ENCODE results near the gene SLC66A3.

Gene SLC66A3

GRCh38 chr2:11141319-11141718 lies 13.9 kb upstream of the SLC66A3 start:
- TF ChIP-seq CTCF (IDR thresholded peaks at IDR 0.05; ENCODE audit: low read depth, low read length, missing control alignments), result no peak
- H3K4me3 ChIP-seq (ENCODE audit: low read depth, low read length), result no peak overlapping the region
- H3K36me3 ChIP-seq (replicated peaks), result no peaks in the 10 kb centered on the region
- in situ Hi-C loops (cut with HindIII; ENCODE audit: low pct_ligation_motif_present, low sequenced_read_pairs), result loop anchor here (25.0 kb wide), 1 partner anchor 321 kb away; the partner anchor contains the start of gene E2F6
- DNase-seq, result no peak
- no peaks in the 10 kb centered on the region for H3K27me3 ChIP-seq (replicated peaks)
- no peak overlapping the region for H3K27ac ChIP-seq

DNA sequence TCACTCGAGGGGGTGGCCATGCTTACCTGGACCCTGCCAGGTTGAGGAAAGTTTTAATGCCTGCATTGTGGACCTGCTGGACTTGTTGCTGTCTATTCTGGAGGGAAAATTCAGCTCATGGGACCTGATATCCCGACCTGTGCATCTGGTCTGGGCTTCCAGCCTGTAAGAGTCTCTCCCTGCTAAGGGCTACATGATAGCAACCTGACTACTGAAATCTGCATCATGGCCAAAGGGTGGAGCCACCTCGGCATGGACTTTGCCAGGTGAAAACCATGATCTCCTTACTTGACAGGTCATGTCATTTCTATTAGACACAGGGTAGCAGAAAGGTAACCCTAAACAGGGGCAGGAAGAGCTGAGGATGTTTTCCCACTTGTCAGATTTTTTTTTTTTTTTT lies 12.9 kb upstream of the SLC66A3 start:
- Histone ChIP-seq H3K27me3 (replicated peaks) (no peaks in the 10 kb centered on the region), H3K4me3 (ENCODE audit: low read depth, low read length) (no peak overlapping the region), H3K36me3 (replicated peaks) (no peaks in the 10 kb centered on the region), H3K27ac (no peak overlapping the region)
- no peak for TF ChIP-seq CTCF (IDR thresholded peaks at IDR 0.05; ENCODE audit: low read depth, low read length, missing control alignments)
- in situ Hi-C loops (cut with HindIII; ENCODE audit: low pct_ligation_motif_present, low sequenced_read_pairs), result loop anchor here (25.0 kb wide), 1 partner anchor 320 kb away; the partner anchor contains the start of gene E2F6
- no peak for DNase-seq

- Histone ChIP-seq H3K27me3 (replicated peaks) (no peaks in the 10 kb centered on the region), H3K4me3 (ENCODE audit: low read depth, low read length) (no peak overlapping the region), H3K27ac (no peak overlapping the region), H3K36me3 (replicated peaks) (no peaks in the 10 kb centered on the region)
- TF ChIP-seq CTCF (IDR thresholded peaks at IDR 0.05; ENCODE audit: low read depth, low read length, missing control alignments), result no peak
- no peak for DNase-seq
- in situ Hi-C loops (cut with HindIII; ENCODE audit: low pct_ligation_motif_present, low sequenced_read_pairs), result loop anchor here (25.0 kb wide), 1 partner anchor 319 kb away; the partner anchor contains the start of gene E2F6
Observed at GRCh38 chr2:11142987-11143386, 12.3 kb upstream of the SLC66A3 start.

- in situ Hi-C loops (cut with HindIII; ENCODE audit: low pct_ligation_motif_present, low sequenced_read_pairs), result loop anchor here (25.0 kb wide), 1 partner anchor 318 kb away; the partner anchor contains the start of gene E2F6
Observed at GRCh38 chr2:11144077-11144737, 11.1 kb upstream of the SLC66A3 start.

DNA sequence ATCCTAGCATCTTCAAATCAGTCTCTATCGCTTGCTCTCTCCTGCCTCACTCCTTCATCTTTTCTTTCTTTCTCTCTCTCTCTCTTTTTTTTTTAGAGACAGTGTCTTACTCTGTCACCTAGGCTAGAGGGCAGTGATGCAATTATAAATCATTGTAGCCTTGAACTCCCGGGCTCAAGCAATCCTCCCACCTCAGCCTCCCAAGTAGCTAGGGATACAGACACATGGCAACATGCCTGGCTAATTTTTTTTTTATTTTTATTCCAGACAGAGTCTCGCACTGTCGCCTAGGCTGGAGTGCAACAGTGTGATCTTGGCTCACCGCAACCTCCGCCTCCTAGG lies 10.6 kb upstream of the SLC66A3 start:
- no peak for TF ChIP-seq CTCF (IDR thresholded peaks at IDR 0.05; ENCODE audit: low read depth, low read length, missing control alignments)
- H3K4me3 ChIP-seq (ENCODE audit: low read depth, low read length), result no peak overlapping the region
- H3K27ac ChIP-seq, result no peak overlapping the region
- H3K27me3 ChIP-seq (replicated peaks), result no peaks in the 10 kb centered on the region
- in situ Hi-C loops (cut with HindIII; ENCODE audit: low pct_ligation_motif_present, low sequenced_read_pairs), result loop anchor here (25.0 kb wide), 1 partner anchor 318 kb away; the partner anchor contains the start of gene E2F6
- DNase-seq, result no peak
- H3K36me3 ChIP-seq (replicated peaks), result no peaks in the 10 kb centered on the region

More at GRCh38 chr2:11144077-11144737, 11.1 kb upstream of the SLC66A3 start:
- no peak for DNase-seq
- H3K27me3 ChIP-seq (replicated peaks), result no peaks in the 10 kb centered on the region
- H3K4me3 ChIP-seq (ENCODE audit: low read depth, low read length), result no peak overlapping the region
- H3K36me3 ChIP-seq (replicated peaks), result no peaks in the 10 kb centered on the region
- TF ChIP-seq CTCF (IDR thresholded peaks at IDR 0.05; ENCODE audit: low read depth, low read length, missing control alignments), result no peak
- H3K27ac ChIP-seq, result no peak overlapping the region
